H9 (cell line): ENCODE data around the gene KRT77. TPM values are rescaled to one million over a fixed set of nuclear protein-coding genes. Genes with fewer than 3 reads are reported as not detected.

ENCODE experiments used
- DNase-seq: peaks from one replicate; pipeline ENCODE4 v3.0.0-alpha.2; 2017
- H2AFZ ChIP-seq: one replicate; pipeline ENCODE4 v1.6.1; 2013; ENCODE audit warnings: mild to moderate bottlenecking, low read length, control low read depth, moderate library complexity
- H2AK5ac ChIP-seq: 2 replicates; pipeline ENCODE4 v1.6.1; 2013; ENCODE audit warnings: low read length, control low read depth, mixed read lengths; ENCODE audit not compliant: insufficient read length
- H2BK120ac ChIP-seq: one replicate; pipeline ENCODE4 v1.6.1; 2013; ENCODE audit warnings: low read depth, mild to moderate bottlenecking, low read length, control low read depth, inconsistent platforms; ENCODE audit not compliant: poor library complexity, severe bottlenecking
- H2BK12ac ChIP-seq: 2 replicates; pipeline ENCODE4 v1.6.1; 2013; ENCODE audit warnings: low read length, control low read depth, mixed read lengths, low read depth; ENCODE audit not compliant: insufficient read length
- H2BK15ac ChIP-seq: 2 replicates; pipeline ENCODE4 v1.6.1; 2013; ENCODE audit warnings: low read depth, low read length, control low read depth
- H2BK20ac ChIP-seq: one replicate; pipeline ENCODE4 v1.6.1; 2013; ENCODE audit warnings: low read depth, mild to moderate bottlenecking, low read length, control low read depth, inconsistent platforms; ENCODE audit not compliant: poor library complexity, severe bottlenecking
- H2BK5ac ChIP-seq: 2 replicates; pipeline ENCODE4 v1.6.1; 2013; ENCODE audit warnings: low read length, control low read depth, mixed read lengths; ENCODE audit not compliant: insufficient read length
- H3K14ac ChIP-seq: 2 replicates; pipeline ENCODE4 v1.6.1; 2013; ENCODE audit warnings: low read length, control low read depth; ENCODE audit not compliant: insufficient read depth
- H3K18ac ChIP-seq: 2 replicates; pipeline ENCODE4 v1.6.1; 2013; ENCODE audit warnings: low read depth, mild to moderate bottlenecking, mixed read lengths, low read length, control low read depth; ENCODE audit not compliant: insufficient read length
- H3K23ac ChIP-seq: 2 replicates; pipeline ENCODE4 v1.6.1; 2013; ENCODE audit warnings: low read length, control low read depth, mixed read lengths, low read depth; ENCODE audit not compliant: insufficient read length
- H3K23me2 ChIP-seq: 2 replicates; pipeline ENCODE4 v1.6.1; 2013; ENCODE audit warnings: low read depth, mild to moderate bottlenecking, mixed read lengths, low read length, control low read depth; ENCODE audit not compliant: insufficient read length, poor library complexity, severe bottlenecking
- H3K27ac ChIP-seq: 2 replicates; pipeline ENCODE4 v1.5.1; 2013; ENCODE audit warnings: low read length, control low read depth, mixed read lengths, low read depth; ENCODE audit not compliant: insufficient read length
- H3K27me3 ChIP-seq: 2 replicates; pipeline ENCODE4 v1.6.1; 2013; ENCODE audit warnings: low read length, control low read depth, inconsistent platforms; ENCODE audit not compliant: insufficient read depth
- H3K4ac ChIP-seq: 2 replicates; pipeline ENCODE4 v1.6.1; 2013; ENCODE audit warnings: low read depth, mild to moderate bottlenecking, control low read depth, inconsistent platforms, low read length, moderate library complexity
- H3K4me1 ChIP-seq: 2 replicates; pipeline ENCODE4 v1.6.1; 2013; ENCODE audit warnings: low read length, control low read depth, inconsistent platforms; ENCODE audit not compliant: insufficient read depth
- H3K4me2 ChIP-seq: 2 replicates; pipeline ENCODE4 v1.6.1; 2013; ENCODE audit warnings: low read length, control low read depth, mixed read lengths; ENCODE audit not compliant: insufficient read length, insufficient read depth
- H3K56ac ChIP-seq: 2 replicates; pipeline ENCODE4 v1.6.1; 2013; ENCODE audit warnings: low read depth, mild to moderate bottlenecking, mixed read lengths, low read length, control low read depth; ENCODE audit not compliant: insufficient read length
- H3K79me1 ChIP-seq: 2 replicates; pipeline ENCODE4 v1.6.1; 2013; ENCODE audit warnings: low read depth, mild to moderate bottlenecking, moderate library complexity, low read length, control low read depth, inconsistent platforms; ENCODE audit not compliant: insufficient read depth, poor library complexity, severe bottlenecking
- H3K79me2 ChIP-seq: 2 replicates; pipeline ENCODE4 v1.6.1; 2013; ENCODE audit warnings: low read length, control low read depth, inconsistent platforms; ENCODE audit not compliant: insufficient read depth
- H3K9ac ChIP-seq: 2 replicates; pipeline ENCODE4 v1.6.1; 2013; ENCODE audit warnings: low read length, control low read depth, mixed read lengths; ENCODE audit not compliant: insufficient read length; ENCODE audit errors: extremely low read depth
- H3K9me3 ChIP-seq: one replicate; pipeline ENCODE4 v1.6.1; 2013; ENCODE audit warnings: low read depth, low read length, inconsistent platforms; ENCODE audit not compliant: control insufficient read depth
- H3T11ph ChIP-seq: one replicate; pipeline ENCODE4 v1.6.1; 2013; ENCODE audit warnings: mild to moderate bottlenecking, low read length, control low read depth, inconsistent platforms
- H4K20me1 ChIP-seq: one replicate; pipeline ENCODE4 v1.6.1; 2013; ENCODE audit not compliant: control insufficient read depth, insufficient read length, insufficient read depth
- H4K5ac ChIP-seq: 2 replicates; pipeline ENCODE4 v1.6.1; 2013; ENCODE audit warnings: low read depth, mild to moderate bottlenecking, mixed read lengths, low read length, control low read depth; ENCODE audit not compliant: insufficient read length
- H4K8ac ChIP-seq: replicated peaks from 2 replicates; pipeline ENCODE4 v1.6.1; 2013; ENCODE audit warnings: low read length, control low read depth, mixed read lengths, low read depth; ENCODE audit not compliant: insufficient read length
- H4K91ac ChIP-seq: 2 replicates; pipeline ENCODE4 v1.6.1; 2013; ENCODE audit warnings: low read depth, mild to moderate bottlenecking, moderate library complexity, mixed read lengths, low read length, control low read depth; ENCODE audit not compliant: insufficient read length
- H3K27ac Mint-ChIP-seq, 3 experiments: 2 replicates in 2 of 3; 3 replicates in 1 of 3; pipeline ENCODE4 v1.8.0; 2020 to 2021; ENCODE audit warnings: mixed read lengths in 3 of 3, mild to moderate bottlenecking in 1 of 3, moderate library complexity in 1 of 3
- H3K27me3 Mint-ChIP-seq: 2 replicates; pipeline ENCODE4 v1.8.0; 2021; ENCODE audit warnings: low read depth, mild to moderate bottlenecking, moderate library complexity, mixed read lengths
- H3K36me3 Mint-ChIP-seq, 3 experiments: 2 replicates in 2 of 3; 3 replicates in 1 of 3; pipeline ENCODE4 v1.8.0; 2020 to 2021; ENCODE audit warnings: low read depth in 3 of 3, mixed read lengths in 3 of 3; ENCODE audit not compliant: insufficient read depth in 1 of 3
- H3K4me1 Mint-ChIP-seq, 2 experiments: 2 replicates each; pipeline ENCODE4 v1.8.0; 2020; ENCODE audit warnings: mixed read lengths in 2 of 2
- H3K4me3 Mint-ChIP-seq, 2 experiments: 2 replicates in 1 of 2; 3 replicates in 1 of 2; pipeline ENCODE4 v1.8.0; 2020 to 2021; ENCODE audit warnings: mild to moderate bottlenecking in 2 of 2, mixed read lengths in 2 of 2, moderate library complexity in 1 of 2
- H3K9me3 Mint-ChIP-seq, 2 experiments: 2 replicates in 1 of 2; 3 replicates in 1 of 2; pipeline ENCODE4 v1.8.0; 2020; ENCODE audit warnings: mild to moderate bottlenecking in 2 of 2, mixed read lengths in 2 of 2, moderate library complexity in 1 of 2
- CTCF ChIP-seq: fragments of 200-600 bp; sonication (generic); conservative IDR thresholded peaks from 3 replicates; pipeline ENCODE4 v1.8.0; 2021; ENCODE audit warnings: antibody characterized with exemption, mild to moderate bottlenecking
- WGBS: extraction: QIAGEN DNeasy Blood & Tissue Kit; methylation state at CpG from one replicate; pipeline ENCODE4 v1.1.7; 2013; ENCODE audit warnings: missing lambda C conversion rate, low lambda C conversion rate, mixed read lengths; ENCODE audit not compliant: insufficient read length; ENCODE audit errors: extremely low coverage; 5-methylcytosine and 5-hydroxymethylcytosine counted together
- total RNA-seq: library from RNA; stranded (reverse); gene quantifications from 2 replicates; pipeline ENCODE4 v1.2.1, GENCODE V29; 2021

KRT77 gene
- total RNA-seq, 1 experiment from 2014 or later = not detected

GRCh38 chr12:52656616-52657015 lies 46.7 kb downstream of the KRT77 start:
- no peak overlapping the region for H2BK5ac ChIP-seq
- Mint-ChIP-seq H3K9me3 (peaks cover 2 to 9% of the 10 kb centered on the region in 2 experiments; a peak in 2 of 5 replicates), H3K4me3 (no peak overlapping the region), H3K4me1 (peaks cover 0 to 4% of the 10 kb centered on the region in 2 experiments; a peak in 2 of 4 replicates), H3K27me3 (peaks cover 25% of the 10 kb centered on the region), H3K27ac (peak overlapping the region in 1 of 3 experiments; percentile 37; a peak in 1 of 7 replicates), H3K36me3 (no peaks in the 10 kb centered on the region)
- H4K8ac ChIP-seq = no peak overlapping the region
- no peak overlapping the region for H3K4me2 ChIP-seq
- H3K27me3 ChIP-seq = no peaks in the 10 kb centered on the region
- no peak overlapping the region for H2BK15ac ChIP-seq
- no peaks in the 10 kb centered on the region for H3K23me2 ChIP-seq
- H3K23ac ChIP-seq = no peak overlapping the region
- no peak for TF ChIP-seq CTCF
- H3K4ac ChIP-seq = no peak overlapping the region
- H3K79me2 ChIP-seq = no peaks in the 10 kb centered on the region
- peak; percentile 23 for DNase-seq
- H3T11ph ChIP-seq = no peak overlapping the region
- H3K4me1 ChIP-seq = no peaks in the 10 kb centered on the region
- H3K9ac ChIP-seq = no peak overlapping the region
- H2AK5ac ChIP-seq = no peak overlapping the region
- H3K14ac ChIP-seq = no peak overlapping the region
- no peak overlapping the region for H4K5ac ChIP-seq
- H4K20me1 ChIP-seq = peaks cover 2% of the 10 kb centered on the region
- no CpG with 5 or more reads among the region's 4 CpGs for WGBS
- no peaks in the 10 kb centered on the region for H3K9me3 ChIP-seq
- H2BK20ac ChIP-seq = no peak overlapping the region
- no peak overlapping the region for H3K56ac ChIP-seq
- no peak overlapping the region for H2AFZ ChIP-seq
- H4K91ac ChIP-seq = no peak overlapping the region
- H2BK12ac ChIP-seq = no peak overlapping the region
- H2BK120ac ChIP-seq = no peak overlapping the region
- H3K79me1 ChIP-seq = no peaks in the 10 kb centered on the region
- H3K18ac ChIP-seq = no peak overlapping the region
- no peak overlapping the region for H3K27ac ChIP-seq
